Activated CD8-positive, alpha-beta T cell treated with anti-CD3 and anti-CD28 coated beads, Interleukin-2, amount 10 ng/mL, durations not matched to agents 7 days and 5 days (primary cell): ENCODE measurements around the gene FRMD5. TPM values are rescaled to one million over a fixed set of nuclear protein-coding genes. Genes with fewer than 3 reads are reported as not detected.
"Not testable (repeated sequence)": the region's sequence is repeated elsewhere in the genome, so short reads cannot be mapped to it uniquely, and the experiment has no call there.

Experiments
- ATAC-seq: fragments of 150-1000 bp; cut with Tn5 transposase; one replicate; pipeline ENCODE4 v1.10.0; 2021; ENCODE audit warnings: moderate library complexity
- CTCF ChIA-PET: fragments of 350-600 bp; sonication (Branson Sonifier 250); formaldehyde crosslinking; loops from one replicate; lab custom pipeline; 2021; ENCODE audit warnings: antibody characterized with exemption; lab: Charles Lee
- POLR2A ChIA-PET: fragments of 350-600 bp; sonication (Branson Sonifier 250); formaldehyde crosslinking; loops from one replicate; lab custom pipeline; 2021; ENCODE audit warnings: antibody characterized with exemption; lab: Charles Lee
- DNase-seq: peaks from one replicate; pipeline ENCODE4 v3.0.0-alpha.2; 2020
- H3K27ac Mint-ChIP-seq: one replicate; pipeline ENCODE4 v1.8.0; 2021; ENCODE audit warnings: mild to moderate bottlenecking, mixed read lengths
- H3K27me3 Mint-ChIP-seq: one replicate; pipeline ENCODE4 v1.8.0; 2021; ENCODE audit warnings: low read depth, mixed read lengths
- H3K36me3 Mint-ChIP-seq: one replicate; pipeline ENCODE4 v1.8.0; 2021; ENCODE audit warnings: low read depth, mixed read lengths
- H3K4me1 Mint-ChIP-seq: one replicate; pipeline ENCODE4 v1.8.0; 2021; ENCODE audit warnings: low read depth, mixed read lengths
- H3K4me3 Mint-ChIP-seq: one replicate; pipeline ENCODE4 v1.8.0; 2021; ENCODE audit warnings: mild to moderate bottlenecking, mixed read lengths
- H3K9me3 Mint-ChIP-seq: one replicate; pipeline ENCODE4 v1.8.0; 2022; ENCODE audit warnings: mixed read lengths; ENCODE audit not compliant: insufficient read depth
- total RNA-seq, 2 experiments: library from RNA; stranded (reverse); gene quantifications; one replicate each; pipeline ENCODE4 v1.2.3, GENCODE V29; 2021

Gene FRMD5
- not detected for total RNA-seq

DNA sequence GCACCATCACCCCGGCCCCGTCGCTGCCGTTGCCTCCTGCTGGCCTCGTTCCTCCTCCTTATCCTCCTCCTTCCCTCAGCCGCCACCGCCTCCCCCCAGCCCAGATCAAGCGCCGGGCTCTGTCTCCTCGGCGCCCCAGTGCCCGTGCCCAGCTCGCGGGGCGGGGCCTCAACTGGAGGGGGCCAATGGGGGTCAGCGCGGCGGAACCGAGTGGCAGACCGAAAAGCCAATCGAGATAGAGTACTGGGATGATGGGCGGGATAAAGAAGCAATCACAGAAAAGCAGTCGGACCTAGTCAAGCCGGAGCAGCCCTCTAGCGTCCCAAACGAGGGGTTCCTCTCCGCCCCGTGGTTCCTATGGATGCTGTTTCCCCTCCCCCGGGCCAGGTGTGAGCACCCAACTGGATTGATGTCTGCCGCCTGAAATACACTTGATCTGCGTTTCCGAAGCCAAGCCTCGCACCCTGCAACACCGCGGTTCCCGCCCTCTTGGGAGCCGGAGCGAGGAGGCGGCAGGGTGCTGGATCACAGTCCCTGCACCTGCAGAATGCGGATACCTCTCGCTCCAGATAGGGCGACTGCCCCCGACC lies at the start of gene FRMD5:
Gene FRMD5 (minus strand): TSS at position 121 of the 590 bp plus-strand sequence.
- peak; percentile 95 for ATAC-seq
- ChIA-PET CTCF (interaction anchor here (0.6 kb wide), 1 partner anchor 1669 kb away, joined by 3 read pairs; no protein-coding TSS in a partner anchor), POLR2A (no interaction called here)
- peak within 1 kb of the TSS; percentile 83 for H3K4me3 Mint-ChIP-seq
- H3K4me1 Mint-ChIP-seq = peaks cover 13% of the 10 kb centered on the region
- no peaks in the 10 kb centered on the region for H3K9me3 Mint-ChIP-seq
- H3K36me3 Mint-ChIP-seq = no peaks in the 10 kb centered on the region
- peak; percentile 85 for DNase-seq
- H3K27ac Mint-ChIP-seq = peak within 1 kb of the TSS; percentile 67
- H3K27me3 Mint-ChIP-seq = peaks cover 60% of the 10 kb centered on the region

DNA sequence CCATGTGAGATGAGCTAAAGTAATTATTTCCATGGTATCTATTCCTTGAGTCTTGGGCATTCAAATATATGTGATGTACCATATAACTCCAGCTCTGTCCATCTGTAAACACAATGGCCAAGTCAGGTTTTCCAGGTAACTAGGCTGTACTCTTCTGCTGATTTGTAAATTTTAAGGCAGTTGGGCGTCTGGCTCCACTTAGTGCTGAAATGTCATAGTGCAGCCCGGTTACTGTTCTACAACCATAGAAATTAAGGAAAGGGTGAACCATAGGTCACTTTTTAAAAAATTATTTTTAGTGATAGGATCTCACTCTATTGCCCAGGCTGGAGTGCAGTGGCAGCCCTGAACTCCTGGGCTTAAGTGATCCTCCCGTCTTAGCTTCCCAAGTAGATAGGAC lies 48.8 kb upstream of the FRMD5 start:
- Mint-ChIP-seq H3K9me3 (no peaks in the 10 kb centered on the region), H3K27ac (no peak overlapping the region), H3K36me3 (no peaks in the 10 kb centered on the region), H3K4me1 (no peaks in the 10 kb centered on the region), H3K4me3 (no peak overlapping the region), H3K27me3 (no peaks in the 10 kb centered on the region)
- no peak for DNase-seq
- ATAC-seq = no peak
- POLR2A ChIA-PET = no interaction called here
- CTCF ChIA-PET = interaction anchor here (1.4 kb wide), 1 partner anchor 9 kb away, joined by 4 read pairs; no protein-coding TSS in a partner anchor

DNA sequence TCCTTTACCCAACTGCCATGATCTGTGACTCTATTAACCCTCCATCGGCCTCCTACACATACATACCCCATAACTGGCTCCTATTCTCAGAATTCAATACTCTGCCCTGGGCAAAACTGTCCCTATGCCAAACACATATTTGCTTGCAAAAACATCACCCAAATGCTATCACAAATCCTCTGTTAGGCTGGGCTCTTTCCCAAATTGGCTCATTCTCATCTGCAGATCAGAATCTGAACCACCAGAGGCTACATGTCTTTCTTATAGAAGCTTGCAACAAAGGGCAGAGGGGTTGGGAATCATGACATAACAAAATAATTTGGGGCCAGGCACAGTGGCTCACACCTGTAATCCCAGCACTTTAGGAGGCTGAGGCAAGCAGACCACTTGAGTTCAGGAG lies 48.1 kb upstream of the FRMD5 start:
- no peaks in the 10 kb centered on the region for H3K9me3 Mint-ChIP-seq
- no peaks in the 10 kb centered on the region for H3K36me3 Mint-ChIP-seq
- H3K27ac Mint-ChIP-seq = no peak overlapping the region
- H3K4me3 Mint-ChIP-seq = no peak overlapping the region
- ChIA-PET CTCF (interaction anchor here (1.4 kb wide), 1 partner anchor 8 kb away, joined by 4 read pairs; no protein-coding TSS in a partner anchor), POLR2A (no interaction called here)
- DNase-seq = no peak
- no peaks in the 10 kb centered on the region for H3K27me3 Mint-ChIP-seq
- H3K4me1 Mint-ChIP-seq = no peaks in the 10 kb centered on the region
- ATAC-seq = no peak

DNA sequence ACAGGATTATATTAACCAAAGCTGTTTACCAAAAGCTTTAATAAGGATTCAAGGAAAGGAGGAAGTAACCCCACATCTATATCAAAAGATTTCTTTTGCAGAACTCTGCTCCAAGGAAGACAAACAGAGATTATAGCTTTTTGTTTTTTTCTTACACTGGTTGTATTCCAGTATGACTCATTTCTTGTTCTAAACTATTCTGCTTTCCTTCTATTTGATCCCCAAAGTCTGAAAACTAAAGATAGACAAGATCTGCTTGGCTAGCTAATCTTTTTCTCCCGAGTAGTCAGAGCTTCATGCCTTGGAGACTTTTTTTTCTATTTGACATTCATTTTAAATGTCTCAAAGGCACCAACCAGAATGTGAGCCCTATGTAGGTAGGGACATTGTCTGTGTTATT lies 36.8 kb upstream of the FRMD5 start:
- CTCF ChIA-PET = interaction anchor here (1.3 kb wide), 1 partner anchor 270 kb away, joined by 3 read pairs; no protein-coding TSS in a partner anchor
- peaks cover 5% of the 10 kb centered on the region for H3K27me3 Mint-ChIP-seq

DNA sequence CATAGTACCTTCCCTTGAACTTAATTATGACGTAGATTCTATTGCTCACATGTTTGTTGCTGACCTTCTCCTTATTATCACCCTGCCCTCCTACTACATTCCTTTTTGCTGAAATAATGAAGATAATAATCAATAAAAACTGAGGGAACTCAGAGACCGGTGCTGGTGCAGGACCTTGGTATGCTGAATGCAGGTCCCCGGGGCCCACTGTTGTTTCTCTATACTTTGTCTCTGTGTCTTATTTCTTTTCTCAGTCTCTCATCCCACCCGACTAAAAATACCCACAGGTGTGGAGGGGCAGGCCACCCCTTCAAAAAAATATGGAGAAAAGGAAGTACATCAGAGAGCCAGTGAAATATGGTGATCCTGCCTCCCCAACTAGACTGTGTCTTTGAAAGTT lies 34.2 kb upstream of the FRMD5 start:
- POLR2A ChIA-PET = not testable (repeated sequence)

More for the DNA sequence above, 36.8 kb upstream of the FRMD5 start:
- POLR2A ChIA-PET = no interaction called here
- Mint-ChIP-seq H3K4me3 (no peak overlapping the region), H3K4me1 (no peaks in the 10 kb centered on the region), H3K9me3 (no peaks in the 10 kb centered on the region), H3K36me3 (no peaks in the 10 kb centered on the region), H3K27ac (no peak overlapping the region)
- DNase-seq (no peak), ATAC-seq (no peak)

DNA sequence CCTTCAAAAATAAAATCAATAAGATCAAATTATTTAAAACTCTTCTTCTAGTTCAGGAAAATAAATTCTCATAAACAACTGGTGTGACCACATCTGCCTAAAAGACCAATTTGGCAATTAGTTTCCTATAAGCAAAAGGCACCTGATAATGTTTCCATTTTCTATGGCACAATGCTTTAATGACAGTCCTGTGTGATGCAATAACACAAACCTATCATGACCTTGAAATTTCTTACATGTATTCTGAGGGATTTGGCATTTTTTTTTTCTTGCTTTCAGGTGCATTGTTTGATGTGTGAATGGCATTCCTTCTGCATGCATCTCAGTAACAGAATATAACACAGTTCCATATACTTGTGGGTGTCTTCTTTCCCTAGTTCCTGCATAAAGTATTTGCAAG lies 32.5 kb upstream of the FRMD5 start:
- no peak for DNase-seq
- ChIA-PET CTCF (no interaction called here), POLR2A (no interaction called here)
- Mint-ChIP-seq H3K9me3 (no peaks in the 10 kb centered on the region), H3K36me3 (no peaks in the 10 kb centered on the region), H3K27ac (no peak overlapping the region), H3K4me3 (no peak overlapping the region), H3K4me1 (no peaks in the 10 kb centered on the region), H3K27me3 (peaks cover 28% of the 10 kb centered on the region)
- ATAC-seq = no peak

More for the DNA sequence above, 34.2 kb upstream of the FRMD5 start:
- H3K9me3 Mint-ChIP-seq, H3K4me1 Mint-ChIP-seq, ATAC-seq, H3K36me3 Mint-ChIP-seq, H3K27ac Mint-ChIP-seq, H3K4me3 Mint-ChIP-seq, DNase-seq, CTCF ChIA-PET: not testable (repeated sequence)
- H3K27me3 Mint-ChIP-seq = peaks cover 25% of the 10 kb centered on the region

DNA sequence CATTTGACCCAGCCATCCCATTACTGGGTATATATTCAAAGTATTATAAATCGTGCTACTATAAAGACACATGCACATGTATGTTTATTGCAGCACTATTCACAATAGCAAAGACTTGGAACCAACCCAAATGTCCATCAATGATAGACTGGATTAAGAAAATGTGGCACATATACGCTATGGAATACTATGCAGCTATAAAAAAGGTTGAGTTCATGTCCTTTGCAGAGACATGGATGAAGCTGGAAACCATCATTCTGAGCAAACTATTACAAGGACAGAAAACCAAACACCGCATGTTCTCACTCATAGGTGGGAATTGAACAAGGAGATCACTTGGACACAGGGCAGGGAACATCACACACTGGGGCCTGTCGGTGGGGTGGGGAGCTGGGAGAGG lies 31.9 kb upstream of the FRMD5 start:
- H3K9me3 Mint-ChIP-seq = not testable (repeated sequence)

DNA sequence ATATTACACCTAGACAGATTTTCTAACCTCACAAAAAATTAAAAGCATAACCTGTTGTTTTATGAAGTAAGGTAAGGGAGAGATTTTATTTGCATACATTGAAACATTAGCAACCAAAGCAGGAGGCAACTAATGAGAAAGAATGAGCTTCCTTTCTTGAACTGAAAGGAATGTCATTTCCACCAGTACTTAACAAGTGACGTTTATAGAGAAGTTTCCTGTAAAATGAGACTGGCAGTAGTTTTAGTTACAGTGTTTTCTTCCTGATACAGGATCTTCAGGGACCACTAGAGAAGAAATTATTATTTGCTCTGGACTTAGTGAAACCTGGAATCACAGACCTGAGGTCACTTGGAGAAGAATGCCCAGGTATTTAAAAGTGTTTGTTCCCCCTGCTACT lies 27.4 kb upstream of the FRMD5 start:
- CTCF ChIA-PET = interaction anchor here (1.2 kb wide), 1 partner anchor 318 kb away, joined by 5 read pairs; no protein-coding TSS in a partner anchor
- Mint-ChIP-seq H3K9me3 (no peaks in the 10 kb centered on the region), H3K27me3 (peaks cover 37% of the 10 kb centered on the region), H3K27ac (no peak overlapping the region), H3K36me3 (no peaks in the 10 kb centered on the region), H3K4me3 (no peak overlapping the region), H3K4me1 (no peaks in the 10 kb centered on the region)
- no peak for DNase-seq
- POLR2A ChIA-PET = no interaction called here
- ATAC-seq = no peak

More for the DNA sequence above, 31.9 kb upstream of the FRMD5 start:
- H3K36me3 Mint-ChIP-seq, DNase-seq, H3K4me1 Mint-ChIP-seq, H3K4me3 Mint-ChIP-seq, ATAC-seq, CTCF ChIA-PET, H3K27ac Mint-ChIP-seq, POLR2A ChIA-PET: not testable (repeated sequence)
- peaks cover 28% of the 10 kb centered on the region for H3K27me3 Mint-ChIP-seq

DNA sequence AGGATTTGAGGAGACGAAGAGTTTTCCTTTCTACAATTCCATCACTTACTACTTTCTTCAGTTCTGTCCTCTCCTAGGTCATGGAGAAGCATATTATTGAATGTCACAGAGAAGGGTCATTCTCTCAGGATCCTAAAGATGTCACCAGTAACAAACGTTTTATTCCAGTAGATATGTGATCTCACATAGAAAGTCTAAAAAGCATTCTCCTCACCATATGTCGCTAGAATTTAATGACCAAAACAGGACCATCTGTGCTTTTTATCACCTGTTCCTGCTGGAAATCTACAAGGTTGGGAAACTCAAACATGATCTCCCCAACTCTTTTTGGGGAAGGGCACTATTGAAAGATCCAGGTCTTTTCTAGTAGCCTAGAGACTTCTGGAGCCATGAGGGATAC lies 24.0 kb upstream of the FRMD5 start:
- no peak overlapping the region for H3K27ac Mint-ChIP-seq
- ATAC-seq = no peak
- no peak for DNase-seq
- no peaks in the 10 kb centered on the region for H3K9me3 Mint-ChIP-seq
- H3K27me3 Mint-ChIP-seq = peaks cover 23% of the 10 kb centered on the region
- H3K4me3 Mint-ChIP-seq = no peak overlapping the region
- H3K36me3 Mint-ChIP-seq = no peaks in the 10 kb centered on the region
- ChIA-PET CTCF (interaction anchor here (0.9 to 1.9 kb wide), 6 partner anchors 10 to 316 kb away, joined by 3 to 6 read pairs (median 3); no protein-coding TSS in a partner anchor), POLR2A (no interaction called here)
- no peaks in the 10 kb centered on the region for H3K4me1 Mint-ChIP-seq

DNA sequence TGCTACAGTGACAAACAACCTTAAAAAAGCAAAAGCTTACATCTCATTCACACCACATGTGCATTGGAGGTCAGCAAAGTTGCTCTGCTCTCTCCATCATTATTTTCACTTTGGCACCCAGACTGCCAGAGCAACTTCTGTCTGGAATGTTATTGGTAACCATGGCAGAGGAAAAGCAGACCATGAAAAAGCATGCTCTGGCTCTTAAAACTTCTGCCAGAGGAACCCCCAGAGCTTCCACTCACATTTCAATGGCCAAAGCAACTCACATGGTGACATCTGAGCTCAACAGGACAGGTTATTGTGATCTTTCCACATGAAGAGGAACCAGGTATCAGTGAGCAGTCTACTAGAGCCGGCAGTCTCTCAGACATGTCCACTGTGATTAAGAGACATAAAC lies 21.9 kb upstream of the FRMD5 start:
- ChIA-PET CTCF (interaction anchor here (0.7 kb wide), 1 partner anchor 29 kb away, joined by 5 read pairs; no protein-coding TSS in a partner anchor), POLR2A (interaction anchor here (0.5 kb wide), 1 partner anchor 26 kb away, joined by 3 read pairs; no protein-coding TSS in a partner anchor)
- no peak for ATAC-seq
- H3K36me3 Mint-ChIP-seq = no peaks in the 10 kb centered on the region
- H3K27ac Mint-ChIP-seq = no peak overlapping the region
- H3K27me3 Mint-ChIP-seq = peaks cover 23% of the 10 kb centered on the region
- H3K4me1 Mint-ChIP-seq = no peaks in the 10 kb centered on the region
- H3K4me3 Mint-ChIP-seq = no peak overlapping the region
- no peak for DNase-seq
- H3K9me3 Mint-ChIP-seq = no peaks in the 10 kb centered on the region

DNA sequence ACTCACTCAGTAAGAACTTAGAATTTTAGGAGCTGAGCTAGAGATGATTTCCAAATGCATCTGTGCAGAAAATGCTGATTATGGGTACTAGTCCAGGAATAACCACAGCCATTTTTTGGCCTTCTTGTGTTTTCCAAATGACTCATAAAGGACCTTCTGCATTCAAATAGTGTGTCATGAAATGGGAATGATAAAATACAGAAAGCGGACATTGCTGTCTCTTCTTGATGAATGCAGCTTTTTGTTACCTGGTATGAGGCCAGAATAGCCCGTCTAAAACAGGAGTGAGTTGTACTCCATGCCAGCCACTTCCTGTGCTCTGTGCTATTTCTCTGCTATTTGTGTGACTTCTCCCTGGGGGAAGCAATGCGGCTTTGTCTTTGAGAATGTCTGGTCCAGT lies 20.5 kb upstream of the FRMD5 start:
- Mint-ChIP-seq H3K36me3 (no peaks in the 10 kb centered on the region), H3K4me1 (no peaks in the 10 kb centered on the region), H3K27ac (no peak overlapping the region), H3K4me3 (no peak overlapping the region), H3K9me3 (no peaks in the 10 kb centered on the region), H3K27me3 (peaks cover 17% of the 10 kb centered on the region)
- ChIA-PET CTCF (no interaction called here), POLR2A (no interaction called here)
- DNase-seq = no peak
- ATAC-seq = no peak

DNA sequence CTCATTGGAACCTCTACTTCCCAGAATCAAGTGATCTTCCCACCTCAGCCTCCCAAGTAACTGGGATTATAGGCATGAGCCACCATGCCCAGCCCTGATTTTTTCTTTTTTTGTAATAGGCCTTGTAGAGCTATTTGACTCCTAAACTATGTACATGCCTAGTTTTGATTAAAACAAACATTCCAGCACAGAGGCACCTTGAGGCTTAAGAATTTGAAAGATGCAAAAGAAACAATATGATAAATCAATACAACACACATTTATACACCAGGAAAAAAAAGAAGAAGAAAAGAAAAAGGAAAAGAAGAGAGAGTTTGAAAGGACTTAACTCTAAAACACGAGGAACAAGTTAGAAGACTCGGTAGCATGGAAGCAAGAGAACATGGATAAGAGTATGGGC lies 13.9 kb upstream of the FRMD5 start:
- Mint-ChIP-seq H3K4me1 (no peaks in the 10 kb centered on the region), H3K4me3 (no peak overlapping the region), H3K27me3 (peaks cover 6% of the 10 kb centered on the region), H3K36me3 (no peaks in the 10 kb centered on the region), H3K27ac (no peak overlapping the region), H3K9me3 (no peaks in the 10 kb centered on the region)
- ATAC-seq = no peak
- POLR2A ChIA-PET = no interaction called here
- no peak for DNase-seq
- CTCF ChIA-PET = interaction anchor here (1.0 to 1.3 kb wide), 2 partner anchors 11 to 12 kb away, joined by 3 read pairs; no protein-coding TSS in a partner anchor
